GM13977 (cell line): Measurements from ENCODE around the gene TUFT1.

Experiments used
- DNase-seq: peaks from one replicate; pipeline ENCODE4 v3.0.0; 2012; ENCODE audit warnings: low spot score
- in situ Hi-C: fragments of 300-500 bp; cut with MboI; formaldehyde crosslinking; loops from one replicate; pipeline ENCODE4 v1.12.0; 2022; ENCODE audit warnings: low sequenced_read_pairs, low pct_unique_long_range_greater_than_20kb, mixed read lengths, inconsistent platforms; ENCODE audit not compliant: unreplicated experiment
- TF ChIP-seq, protein P1 (sequence below): IDR thresholded peaks from 2 replicates; pipeline ENCODE4 v1.5.1; 2012; ENCODE audit warnings: mild to moderate bottlenecking, control low read depth; ENCODE audit not compliant: insufficient read depth; ENCODE audit errors: extremely low read depth, missing control alignments

The TUFT1 gene

DNA sequence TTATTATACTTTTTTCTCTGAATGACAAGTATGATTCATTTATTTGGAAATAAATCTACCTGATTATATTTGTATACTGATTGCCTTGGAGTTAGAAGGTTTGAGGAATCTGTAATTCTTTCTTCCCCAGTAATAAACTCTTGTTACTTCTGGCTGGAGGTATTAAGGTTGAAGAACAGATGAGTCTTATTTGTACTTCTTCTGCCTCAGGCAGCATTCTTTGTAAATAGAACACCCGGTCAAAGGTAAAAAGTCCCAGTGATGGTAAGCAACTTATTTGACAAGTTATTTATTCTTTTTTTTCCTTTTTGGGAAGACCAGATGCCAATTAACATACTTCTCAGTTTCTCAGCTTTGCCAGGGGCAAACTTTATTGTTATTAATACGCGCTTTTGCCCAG, 84.7 kb downstream of the TUFT1 start:
- TF ChIP-seq, protein P1, sequence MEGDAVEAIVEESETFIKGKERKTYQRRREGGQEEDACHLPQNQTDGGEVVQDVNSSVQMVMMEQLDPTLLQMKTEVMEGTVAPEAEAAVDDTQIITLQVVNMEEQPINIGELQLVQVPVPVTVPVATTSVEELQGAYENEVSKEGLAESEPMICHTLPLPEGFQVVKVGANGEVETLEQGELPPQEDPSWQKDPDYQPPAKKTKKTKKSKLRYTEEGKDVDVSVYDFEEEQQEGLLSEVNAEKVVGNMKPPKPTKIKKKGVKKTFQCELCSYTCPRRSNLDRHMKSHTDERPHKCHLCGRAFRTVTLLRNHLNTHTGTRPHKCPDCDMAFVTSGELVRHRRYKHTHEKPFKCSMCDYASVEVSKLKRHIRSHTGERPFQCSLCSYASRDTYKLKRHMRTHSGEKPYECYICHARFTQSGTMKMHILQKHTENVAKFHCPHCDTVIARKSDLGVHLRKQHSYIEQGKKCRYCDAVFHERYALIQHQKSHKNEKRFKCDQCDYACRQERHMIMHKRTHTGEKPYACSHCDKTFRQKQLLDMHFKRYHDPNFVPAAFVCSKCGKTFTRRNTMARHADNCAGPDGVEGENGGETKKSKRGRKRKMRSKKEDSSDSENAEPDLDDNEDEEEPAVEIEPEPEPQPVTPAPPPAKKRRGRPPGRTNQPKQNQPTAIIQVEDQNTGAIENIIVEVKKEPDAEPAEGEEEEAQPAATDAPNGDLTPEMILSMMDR: no peak
- in situ Hi-C loops: no loop called here
- no peak for DNase-seq

DNA sequence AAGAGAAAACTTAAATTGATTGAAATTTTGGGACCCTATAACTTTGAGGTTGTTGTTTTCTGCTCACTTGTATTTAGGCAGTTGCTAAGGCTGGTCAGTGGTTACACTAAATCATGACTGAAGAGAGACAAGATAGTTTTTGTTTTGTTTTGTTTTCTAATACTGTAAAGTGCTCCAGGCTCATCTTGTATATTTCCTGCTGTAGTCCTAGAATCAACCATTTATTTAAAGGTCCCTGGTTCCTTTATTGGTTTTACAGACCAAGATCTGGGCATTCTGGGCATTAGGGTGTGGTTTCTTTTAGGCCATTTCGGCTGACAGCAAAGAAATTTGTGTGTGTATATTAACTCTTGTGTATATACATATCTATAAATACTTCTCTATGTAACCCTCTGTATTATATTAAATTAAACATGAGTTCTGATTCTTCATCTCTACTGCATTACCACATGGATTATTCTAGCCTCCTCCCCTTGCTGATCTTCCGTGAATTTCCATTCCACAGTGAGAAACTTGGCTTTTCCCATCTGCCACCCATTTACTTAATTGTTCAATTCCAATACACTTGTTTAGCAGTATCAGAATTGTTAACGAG, 86.7 kb downstream of the TUFT1 start:
- in situ Hi-C loops: no loop called here
- no peak for DNase-seq
- TF ChIP-seq, protein P1: no peak

DNA sequence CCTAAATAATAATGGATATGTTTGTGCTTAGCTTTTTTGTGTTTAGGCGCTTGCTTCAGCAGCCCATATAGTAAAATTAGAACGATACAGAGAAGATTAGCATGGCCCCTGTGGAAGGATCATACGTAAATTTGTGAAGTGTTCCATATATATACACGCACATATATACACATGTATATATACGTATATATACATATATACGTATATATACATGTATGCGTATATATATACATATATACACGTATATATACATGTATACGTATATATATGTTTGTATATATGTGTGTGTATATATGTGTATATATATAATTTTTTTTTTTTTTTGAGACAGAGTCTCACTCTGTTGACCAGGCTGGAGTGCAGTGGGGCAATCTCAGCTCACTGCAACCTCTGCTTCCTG, 89.2 kb downstream of the TUFT1 start:
- in situ Hi-C loops: no loop called here
- TF ChIP-seq, protein P1: no peak
- DNase-seq: no peak
